GM12865 (cell line): ENCODE results near the gene ELP2.
A peak's percentile ranks its signal among the peaks of the same experiment; 100 is the strongest.

Experiments
- DNase-seq: peaks from one replicate; pipeline ENCODE4 v3.0.0; 2010; ENCODE audit warnings: low read depth
- H3K4me3 ChIP-seq: 2 replicates; pipeline ENCODE4 v1.5.1; 2011; ENCODE audit warnings: mild to moderate bottlenecking, low read depth, low read length, control low read depth
- CTCF ChIP-seq: IDR thresholded peaks from 2 replicates; pipeline ENCODE4 v1.5.1; 2011; ENCODE audit warnings: low read length, control low read depth, low read depth, inconsistent platforms; ENCODE audit not compliant: insufficient read depth; ENCODE audit errors: missing control alignments

ELP2 gene

DNA sequence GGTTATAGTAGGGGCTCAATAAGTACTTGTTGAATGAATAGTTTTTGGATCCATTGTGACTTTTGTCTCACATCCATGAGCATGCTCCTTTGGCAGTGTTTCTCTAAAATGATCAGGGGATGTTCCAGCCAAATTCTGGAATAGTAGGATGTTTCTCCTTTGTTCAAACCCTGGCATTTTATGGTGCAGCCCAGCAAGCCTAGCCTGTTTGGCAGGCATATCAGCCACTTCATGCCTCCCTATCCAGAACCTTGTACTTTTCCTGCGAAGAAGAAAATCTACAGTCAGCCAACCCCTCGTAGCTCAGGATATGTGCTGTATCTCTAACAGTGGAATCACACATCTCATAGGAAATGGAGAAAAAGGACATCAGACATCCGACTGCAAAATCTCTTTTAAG is 35.3 kb upstream of the ELP2 start:
- TF ChIP-seq CTCF, result no peak
- no peak overlapping the region for H3K4me3 ChIP-seq
- DNase-seq, result no peak

GRCh38 chr18:36095936-36096519 is 33.7 kb upstream of the ELP2 start:
- TF ChIP-seq CTCF, result peak; percentile 35
- peak; percentile 74 for DNase-seq

GRCh38 chr18:36096955-36097354 is 32.7 kb upstream of the ELP2 start:
- H3K4me3 ChIP-seq, result no peak overlapping the region
- no peak for TF ChIP-seq CTCF
- DNase-seq, result no peak

More at GRCh38 chr18:36095936-36096519, 33.7 kb upstream of the ELP2 start:
- H3K4me3 ChIP-seq, result no peak overlapping the region

DNA sequence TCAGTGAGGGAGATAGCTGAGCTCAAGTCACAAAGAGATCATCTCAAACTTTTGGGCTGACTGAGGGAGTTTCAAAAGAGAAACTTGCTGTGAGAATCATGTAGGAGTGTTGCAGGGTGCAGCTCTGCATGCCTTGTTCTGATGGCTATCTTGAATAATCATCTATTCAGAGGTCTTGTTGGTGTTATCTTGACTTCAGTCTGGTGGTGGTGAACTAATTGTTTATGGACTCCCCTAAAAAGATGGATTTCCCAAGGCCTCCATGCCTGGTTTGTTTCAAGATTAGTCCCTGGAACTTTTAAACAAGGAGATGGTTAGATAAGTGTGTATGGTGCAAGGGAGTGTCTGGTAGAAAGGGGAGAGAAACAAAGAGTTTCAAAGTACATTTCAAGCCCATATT is 30.4 kb upstream of the ELP2 start:
- no peak for TF ChIP-seq CTCF
- DNase-seq, result no peak
- no peak overlapping the region for H3K4me3 ChIP-seq

- H3K4me3 ChIP-seq, result no peak overlapping the region
- no peak for TF ChIP-seq CTCF
- DNase-seq, result no peak
Observed at GRCh38 chr18:36101943-36102342, 27.8 kb upstream of the ELP2 start.

DNA sequence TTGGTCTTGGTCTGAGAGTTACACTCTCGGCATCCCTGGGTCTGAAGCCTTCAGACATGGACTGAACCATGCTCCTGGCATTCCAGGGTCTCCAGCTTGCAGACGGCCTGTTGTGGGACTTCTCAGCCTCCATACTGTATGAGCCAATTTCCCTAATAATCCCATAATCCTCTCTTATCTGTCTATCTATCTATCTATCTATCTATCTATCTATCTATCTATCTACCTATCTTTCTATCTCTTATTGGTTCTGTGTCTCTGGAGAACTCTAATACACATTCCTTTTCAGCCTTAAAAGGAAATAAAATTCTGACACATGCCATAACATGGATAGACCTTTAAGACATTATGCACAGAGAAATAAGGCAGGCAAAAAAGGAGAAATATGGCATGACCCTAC is 24.9 kb upstream of the ELP2 start:
- H3K4me3 ChIP-seq, result no peak overlapping the region
- no peak for TF ChIP-seq CTCF
- DNase-seq, result no peak

GRCh38 chr18:36107477-36107876 is 22.2 kb upstream of the ELP2 start:
- no peak for TF ChIP-seq CTCF
- H3K4me3 ChIP-seq, result no peak overlapping the region

More at GRCh38 chr18:36107477-36107876, 22.2 kb upstream of the ELP2 start:
- no peak for DNase-seq
